Skeletal muscle cell (primary cell): Measurements from ENCODE around the gene IDS.

Experiments
- DNase-seq: peaks from one replicate; pipeline ENCODE4 v3.0.0-alpha.2; 2010; ENCODE audit warnings: low read depth
- H3K4me3 ChIP-seq: 2 replicates; pipeline ENCODE4 v1.5.1; 2011; ENCODE audit warnings: low read depth, mild to moderate bottlenecking, control low read depth, low read length, moderate library complexity

The IDS gene

GRCh38 chrX:149471397-149471796 lies 33.7 kb downstream of the IDS start:
- no peak overlapping the region for H3K4me3 ChIP-seq
- DNase-seq = no peak

DNA sequence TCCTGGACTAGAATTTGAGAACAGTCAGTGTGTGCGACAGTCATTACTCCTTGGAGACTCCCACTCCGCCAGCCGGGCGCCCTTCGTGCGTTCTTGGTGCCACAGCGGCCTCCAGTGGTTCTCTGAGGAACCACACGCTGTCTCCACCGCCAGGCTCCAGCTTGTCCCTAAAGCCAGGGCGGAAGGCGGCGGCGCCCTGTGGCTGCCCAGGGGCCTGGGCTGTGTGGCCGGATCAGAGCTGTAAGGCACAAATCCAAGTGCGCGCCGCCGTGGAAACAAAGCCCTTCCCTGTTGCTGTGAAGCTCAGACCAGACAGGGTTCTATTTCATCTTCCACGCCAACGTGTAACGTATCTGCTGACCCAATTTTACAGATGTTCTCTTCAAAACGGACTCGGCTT lies 34.2 kb downstream of the IDS start:
- no peak for DNase-seq
- peak overlapping the region; percentile 18 for H3K4me3 ChIP-seq

- no peak overlapping the region for H3K4me3 ChIP-seq
These were observed 35.7 kb downstream of the IDS start for GRCh38 chrX:149469406-149469805.

DNA sequence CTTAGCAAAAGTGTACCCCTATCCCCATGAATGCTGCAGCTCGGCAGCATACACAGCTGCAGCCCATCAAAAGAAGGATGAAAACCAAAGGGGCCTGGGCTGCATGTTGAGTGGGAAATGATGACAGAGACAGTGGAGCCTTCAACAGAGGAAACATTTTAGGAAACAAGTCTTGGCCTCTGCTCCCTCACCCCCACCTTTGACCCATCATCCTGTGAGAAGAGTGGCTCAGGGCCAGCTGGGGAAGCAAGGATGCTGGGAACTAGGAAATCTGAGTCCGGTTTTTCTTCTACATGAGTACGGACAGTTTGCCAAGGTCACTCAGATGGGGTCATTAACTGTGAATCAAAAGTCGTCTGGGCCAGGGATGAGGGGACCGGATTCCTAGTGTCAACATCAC lies 37.2 kb downstream of the IDS start:
- no peak for DNase-seq
- no peak overlapping the region for H3K4me3 ChIP-seq

More at GRCh38 chrX:149469406-149469805, 35.7 kb downstream of the IDS start:
- DNase-seq = no peak

GRCh38 chrX:149467461-149467860 lies 37.6 kb downstream of the IDS start:
- DNase-seq = no peak
- H3K4me3 ChIP-seq = no peak overlapping the region

DNA sequence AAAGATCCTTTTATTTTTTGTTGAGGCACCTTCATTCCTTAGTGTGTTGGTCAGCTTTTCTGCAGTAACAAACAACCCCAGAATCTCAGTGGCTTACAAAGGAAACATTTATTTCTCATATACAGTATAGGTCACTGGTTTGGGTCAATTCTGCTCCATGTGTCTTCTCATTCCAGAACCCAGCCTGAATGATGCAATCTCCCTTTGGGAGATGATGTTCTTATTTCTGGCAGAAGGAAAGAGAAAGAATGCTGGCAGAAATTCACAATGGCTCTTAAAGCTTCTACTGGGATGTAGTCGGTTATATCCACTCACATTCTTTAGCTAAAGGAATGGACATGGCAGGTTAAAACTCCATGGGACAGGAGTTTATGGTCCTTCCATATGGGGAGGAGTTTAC lies 42.3 kb downstream of the IDS start:
- DNase-seq = peak; percentile 64
- no peak overlapping the region for H3K4me3 ChIP-seq

DNA sequence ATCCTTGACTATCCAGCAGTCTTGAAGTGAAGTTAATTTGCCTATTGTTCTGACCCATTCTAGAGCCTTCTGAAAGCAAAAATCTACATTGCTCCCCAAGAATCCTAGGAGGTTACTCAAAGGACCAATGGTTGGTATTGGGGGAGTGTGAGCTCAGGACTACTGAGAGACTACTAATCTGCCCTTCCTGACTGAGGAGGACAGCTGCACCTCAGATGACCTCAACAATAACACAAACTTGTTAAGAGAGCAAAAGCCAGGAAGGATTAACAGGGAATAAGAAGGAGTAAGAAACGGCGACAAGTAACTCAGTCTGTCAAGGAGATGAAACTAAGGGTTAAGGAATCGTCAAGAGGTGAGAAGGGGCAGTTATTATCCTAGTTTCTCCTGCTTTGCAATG lies 43.4 kb downstream of the IDS start:
- no peak overlapping the region for H3K4me3 ChIP-seq
- DNase-seq = no peak

DNA sequence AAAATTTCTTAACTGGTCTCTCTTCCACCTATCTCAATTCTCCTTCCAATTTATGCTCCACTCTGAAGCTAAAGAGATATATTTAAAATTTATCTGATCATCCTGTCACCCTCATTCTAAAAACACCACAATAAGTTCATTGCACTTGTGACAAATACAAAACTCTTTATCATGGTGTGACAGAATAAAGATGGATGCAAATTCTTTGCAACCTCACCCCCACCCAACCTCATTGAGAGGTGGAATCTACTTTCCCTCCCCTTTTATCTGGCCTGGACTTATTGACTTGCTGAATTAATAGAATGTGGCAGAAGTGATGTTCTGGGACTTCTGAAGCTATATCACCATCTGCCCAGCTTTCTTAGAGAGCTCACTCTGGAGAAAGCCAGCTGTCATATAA lies 46.5 kb downstream of the IDS start:
- no peak overlapping the region for H3K4me3 ChIP-seq
- DNase-seq = no peak

GRCh38 chrX:149456476-149457245 lies 48.4 kb downstream of the IDS start:
- H3K4me3 ChIP-seq = no peak overlapping the region
- DNase-seq = no peak

DNA sequence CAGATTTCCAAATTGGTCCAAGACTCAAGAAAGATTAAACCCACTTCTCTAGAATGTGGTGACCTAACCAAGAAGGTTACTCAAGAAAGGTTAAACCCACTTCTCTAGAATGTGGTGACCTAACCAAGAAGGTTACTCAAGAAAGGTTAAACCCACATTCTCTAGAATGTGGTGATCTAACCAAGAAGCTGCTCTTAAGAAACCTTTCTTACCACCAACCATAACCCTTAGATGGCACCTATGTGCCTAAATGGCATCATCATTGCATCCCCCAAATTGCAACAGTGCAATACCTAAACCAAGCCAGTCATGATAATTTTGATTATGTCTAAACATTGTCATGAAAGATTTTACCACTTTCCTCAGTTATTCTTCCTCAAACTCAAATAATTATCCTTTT lies 49.2 kb downstream of the IDS start:
- DNase-seq = no peak
- H3K4me3 ChIP-seq = no peak overlapping the region

GRCh38 chrX:149453906-149454822 lies 50.9 kb downstream of the IDS start:
- H3K4me3 ChIP-seq = no peak overlapping the region
- DNase-seq = no peak

DNA sequence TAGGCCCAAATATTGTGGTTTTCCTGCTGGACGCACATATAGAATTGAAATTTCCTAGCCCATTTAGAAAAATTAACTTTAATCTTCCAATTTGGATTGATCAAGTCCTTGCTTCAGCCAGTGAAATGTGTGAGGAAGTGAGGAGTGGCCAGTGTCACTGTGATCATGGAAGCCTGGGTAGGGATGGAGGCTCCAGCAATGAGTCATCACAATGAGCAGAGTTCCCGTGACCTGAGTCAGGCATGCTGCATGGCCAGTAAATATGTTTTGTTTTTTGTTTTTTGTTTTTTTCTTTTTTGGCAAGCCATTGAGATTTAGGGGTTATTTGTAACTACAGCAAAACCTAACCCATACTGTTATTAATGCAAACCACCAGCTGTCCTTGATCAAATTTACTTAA lies 52.1 kb downstream of the IDS start:
- no peak overlapping the region for H3K4me3 ChIP-seq
- DNase-seq = no peak

GRCh38 chrX:149433451-149433850 lies 71.7 kb downstream of the IDS start:
- no peak overlapping the region for H3K4me3 ChIP-seq
- DNase-seq = no peak

DNA sequence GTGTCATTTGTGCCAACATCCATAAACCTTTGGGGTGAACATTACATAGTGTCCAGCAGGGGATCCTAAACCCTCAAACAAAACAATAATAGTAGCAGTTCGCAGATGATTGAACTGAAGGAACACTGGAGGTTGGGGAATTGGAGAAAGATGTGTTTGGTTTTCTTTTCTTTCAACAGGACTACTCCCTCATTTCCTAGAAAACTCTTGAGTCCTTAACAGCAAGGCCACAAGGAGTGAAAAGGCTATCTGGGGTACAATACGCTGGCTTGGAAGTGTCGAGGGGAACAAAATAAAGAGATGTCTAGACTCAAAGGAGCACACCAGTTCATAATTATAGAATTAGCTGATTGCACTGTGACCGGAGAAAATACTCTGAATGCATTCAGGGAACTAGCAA lies 72.1 kb downstream of the IDS start:
- no peak for DNase-seq
- no peak overlapping the region for H3K4me3 ChIP-seq
